DMS79 treated with DMSO at 0.1 percent for 48 hours (cell line): ENCODE results near the gene UMOD.

Experiments
- DNase-seq: peaks from one replicate; lab custom pipeline; 2025; lab: John Stamatoyannopoulos, UW

UMOD gene

DNA sequence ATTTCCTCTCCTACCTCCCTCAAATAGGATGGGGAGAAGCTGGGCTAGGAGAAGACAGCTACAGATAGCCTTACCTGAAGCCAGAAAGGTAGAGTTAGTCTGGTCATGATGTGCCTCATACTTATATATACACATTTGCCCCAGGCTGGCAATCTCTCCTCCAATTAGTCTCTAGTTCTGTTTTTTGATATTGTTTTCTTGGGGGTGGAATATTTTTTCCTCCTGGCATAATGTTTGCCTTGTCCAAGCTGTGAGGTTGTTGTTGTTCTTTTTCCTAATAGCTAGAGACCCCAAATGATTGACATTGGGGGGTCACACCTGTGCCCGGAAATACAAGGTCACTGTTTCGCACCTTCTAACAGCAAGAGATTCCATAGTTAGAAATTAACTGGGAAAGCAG lies at the start of gene UMOD:
Gene UMOD (minus strand): TSS at position 101 of the 400 bp plus-strand sequence. CDS start 1,978 bp downstream, outside the sequence.
- DNase-seq, result no peak

DNA sequence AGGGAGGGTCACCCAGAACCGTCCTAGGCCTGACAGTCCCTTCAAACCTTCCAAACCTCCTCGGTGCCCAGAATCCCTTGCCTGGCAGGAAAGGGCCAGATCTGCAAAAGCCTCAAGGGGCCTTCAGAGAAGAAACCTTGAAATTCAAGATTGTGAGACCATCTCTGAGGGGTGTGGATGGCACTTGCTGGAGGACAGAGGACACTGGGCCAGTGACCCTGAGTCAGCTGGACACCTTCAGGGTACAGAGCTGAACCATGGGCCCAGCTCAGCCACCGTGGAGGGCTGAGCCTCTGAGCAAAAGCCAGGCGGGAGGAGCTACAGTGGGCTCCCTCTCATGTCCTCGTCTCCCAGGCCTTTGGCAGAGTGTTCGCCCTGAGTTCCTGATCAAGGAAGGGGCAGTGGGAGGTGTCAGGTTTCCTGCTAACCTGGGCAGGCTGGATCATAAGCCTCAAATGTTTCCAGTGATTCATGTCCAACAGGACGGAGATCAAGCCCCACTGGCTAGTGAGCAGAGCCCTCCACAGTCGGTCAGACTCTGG lies 49.0 kb upstream of the UMOD start:
- DNase-seq, result no peak

DNA sequence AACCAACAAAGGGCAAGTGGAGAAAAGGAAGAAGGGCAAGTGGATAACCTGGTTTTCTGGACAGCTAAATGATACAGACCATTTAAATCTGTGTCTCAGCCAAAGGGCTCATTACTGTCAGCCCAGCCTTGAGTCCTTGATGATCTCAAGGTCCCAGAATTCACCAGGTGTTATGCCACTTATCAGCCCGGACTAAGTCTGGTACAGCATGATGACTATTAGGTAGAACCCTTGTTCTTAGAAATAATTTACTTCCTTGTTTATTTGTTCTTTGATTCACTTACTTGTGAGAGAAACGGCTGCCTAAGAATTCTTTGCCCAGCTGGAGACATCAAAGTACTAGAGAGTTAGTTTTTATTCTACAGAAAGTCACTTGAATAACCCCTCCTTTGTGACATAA lies 48.6 kb upstream of the UMOD start:
- DNase-seq, result peak; percentile 11

DNA sequence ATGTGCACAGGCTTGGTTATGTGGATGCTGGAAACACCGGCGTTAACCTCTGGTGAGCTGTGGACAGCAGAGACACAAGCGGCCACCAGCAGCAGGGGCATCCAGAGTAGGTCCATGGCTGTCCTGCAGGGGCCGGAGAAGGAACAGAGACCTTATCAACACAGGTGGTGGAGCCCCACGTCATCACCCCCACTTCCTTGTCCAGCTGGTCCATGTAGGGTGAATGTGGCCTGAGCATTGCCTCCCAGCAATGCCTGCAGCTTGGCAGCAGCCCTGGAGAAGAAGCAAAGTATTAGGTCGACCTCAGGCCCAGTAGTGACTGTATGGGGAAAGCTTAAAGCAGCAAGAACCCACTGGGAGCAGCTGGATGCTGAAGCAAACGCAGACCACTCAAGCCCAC lies 46.7 kb upstream of the UMOD start:
- no peak for DNase-seq

DNA sequence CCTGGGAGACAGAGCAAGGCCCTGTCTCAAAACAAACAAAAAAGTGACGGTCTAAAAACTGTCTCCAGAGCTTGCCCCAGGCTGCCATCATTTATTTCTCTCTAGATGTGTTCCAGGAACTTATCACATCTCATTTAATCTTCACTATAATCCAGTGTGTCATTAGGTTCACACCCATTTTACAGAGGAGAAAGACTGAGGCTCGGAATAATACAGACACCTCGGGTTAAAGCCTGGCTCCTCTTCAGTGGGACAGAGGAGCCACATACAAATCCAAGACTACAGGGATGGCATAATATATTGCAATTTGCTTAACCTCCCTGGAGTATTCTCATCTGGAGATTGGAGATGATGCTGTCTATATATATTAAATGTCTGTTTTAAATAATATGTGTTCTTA lies 46.1 kb upstream of the UMOD start:
- DNase-seq, result no peak

DNA sequence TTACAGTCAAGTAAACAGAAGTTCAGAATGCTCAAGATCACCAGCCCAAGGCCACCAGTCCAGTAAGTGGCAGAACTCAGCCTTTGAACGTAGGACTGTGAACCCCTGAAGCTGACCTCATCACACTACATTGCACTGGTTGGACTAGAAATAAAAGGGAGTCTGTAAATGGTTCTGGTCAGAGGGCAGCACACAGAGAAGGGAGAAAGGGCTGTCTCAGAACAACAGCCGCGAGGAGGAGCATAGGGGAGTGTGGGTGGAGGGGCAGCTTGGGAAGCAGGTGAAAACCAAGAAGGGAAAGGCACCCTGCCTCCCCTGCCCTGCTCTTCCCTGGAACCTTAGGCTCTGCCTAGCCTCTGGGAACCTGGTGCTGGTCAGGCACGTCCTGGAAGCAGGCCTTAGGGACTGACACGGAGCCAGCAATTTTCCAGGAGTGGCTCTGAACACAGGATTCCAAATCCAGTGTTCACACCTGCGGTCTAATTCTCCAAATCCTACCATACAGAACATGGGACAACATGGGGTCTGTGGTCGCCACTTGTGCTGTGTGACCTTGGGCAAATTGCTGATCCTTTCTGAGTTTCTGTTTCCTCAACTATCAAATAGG lies 45.1 kb upstream of the UMOD start:
- DNase-seq, result no peak

DNA sequence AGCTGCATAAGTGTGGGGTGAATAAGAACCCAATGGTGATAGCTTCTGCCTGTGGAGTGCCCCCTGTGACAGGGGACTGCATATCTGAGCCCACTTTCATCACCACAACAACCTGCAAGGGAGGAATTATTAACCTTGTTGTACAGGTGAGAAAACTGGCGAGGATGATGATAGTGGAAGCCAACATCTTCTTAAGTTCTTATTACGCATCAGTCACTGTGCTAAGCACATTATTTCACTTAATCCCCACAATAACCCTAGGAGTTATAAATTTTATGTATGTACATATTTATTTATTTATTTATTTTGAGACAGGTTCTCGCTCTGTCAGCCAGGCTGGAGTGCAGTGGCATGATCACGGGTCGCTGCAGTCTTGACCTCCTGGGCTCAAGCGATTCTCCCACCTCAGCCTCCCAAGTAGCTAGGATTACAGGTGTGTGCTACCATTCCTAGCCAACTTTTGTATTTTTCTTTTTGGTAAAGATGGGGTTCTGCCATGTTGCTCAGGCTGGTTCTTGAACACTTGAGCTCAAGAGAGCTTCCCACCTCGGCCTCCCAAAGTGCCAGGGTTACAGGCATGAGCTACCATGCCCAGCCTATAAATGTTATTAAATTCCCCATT lies 44.4 kb upstream of the UMOD start:
- DNase-seq, result no peak

DNA sequence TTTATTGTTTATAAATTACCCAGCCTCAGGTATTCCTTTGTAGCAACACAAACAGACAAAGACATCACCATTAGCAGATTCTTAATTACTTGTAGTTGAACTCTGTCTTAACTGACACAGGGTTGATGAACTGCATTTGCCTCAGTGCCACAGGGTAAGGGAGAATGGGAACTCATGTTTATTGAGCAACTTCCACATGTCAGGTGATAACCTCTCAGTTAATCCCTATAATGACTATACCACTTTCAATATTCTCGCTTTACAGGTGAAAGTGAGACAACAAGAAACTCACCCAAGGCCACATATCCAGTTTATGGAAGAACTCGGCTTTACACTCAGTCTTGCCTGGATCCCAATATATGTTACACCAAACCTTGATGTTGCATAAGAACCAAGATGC lies 43.4 kb upstream of the UMOD start:
- DNase-seq, result no peak

DNA sequence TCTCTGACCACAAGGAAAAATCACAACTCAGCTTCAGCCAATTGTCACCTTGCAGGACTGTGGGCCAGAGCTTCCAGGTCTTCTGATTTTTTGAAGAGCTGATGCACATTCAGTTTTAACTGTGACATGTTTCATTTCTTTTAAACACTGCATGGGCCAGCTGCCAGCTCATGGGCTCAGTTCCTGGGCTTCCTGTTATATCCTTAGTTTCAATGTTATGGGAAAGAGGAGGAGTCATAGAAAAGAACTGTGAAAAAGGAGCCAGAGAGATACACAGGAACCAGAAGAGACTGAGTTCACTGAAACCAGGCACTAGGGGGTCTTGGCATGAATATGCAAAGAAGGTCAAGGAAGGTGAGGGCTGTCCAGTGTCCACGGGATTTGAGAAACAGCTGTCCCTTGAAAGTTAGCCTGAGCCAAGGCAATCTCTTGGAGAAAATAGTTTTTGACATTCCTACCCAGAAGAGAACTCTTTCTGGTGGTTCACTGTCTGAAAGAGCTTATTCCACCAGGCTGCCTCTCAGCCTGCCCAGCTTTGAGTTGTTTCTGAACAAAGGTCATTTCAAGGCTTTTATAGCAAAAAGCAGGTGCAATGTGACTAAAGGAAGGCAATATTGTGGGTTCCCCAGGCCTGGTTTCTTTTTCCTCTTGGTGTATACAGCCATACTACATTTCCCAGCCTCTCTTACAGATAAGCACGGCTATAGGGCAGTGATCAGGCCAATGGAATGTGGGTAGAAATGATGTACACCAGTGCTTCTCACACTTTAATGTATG lies 41.5 kb upstream of the UMOD start:
- no peak for DNase-seq

DNA sequence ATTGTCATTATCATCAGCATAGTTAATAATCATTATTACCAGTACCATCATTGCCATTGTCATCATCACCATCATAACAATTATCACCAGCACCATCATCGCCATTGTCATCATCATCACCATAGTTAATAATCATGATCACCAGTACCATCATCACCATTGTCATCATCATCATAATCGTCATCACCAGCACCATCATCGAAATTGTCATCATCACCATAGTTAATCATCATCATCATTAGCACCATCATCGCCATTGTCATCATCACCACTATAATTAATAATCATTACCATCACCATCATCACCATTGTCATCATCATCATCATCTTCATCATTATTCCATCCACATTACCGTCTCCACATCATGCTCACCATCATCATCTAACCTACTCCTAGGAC lies 38.5 kb upstream of the UMOD start:
- no peak for DNase-seq

DNA sequence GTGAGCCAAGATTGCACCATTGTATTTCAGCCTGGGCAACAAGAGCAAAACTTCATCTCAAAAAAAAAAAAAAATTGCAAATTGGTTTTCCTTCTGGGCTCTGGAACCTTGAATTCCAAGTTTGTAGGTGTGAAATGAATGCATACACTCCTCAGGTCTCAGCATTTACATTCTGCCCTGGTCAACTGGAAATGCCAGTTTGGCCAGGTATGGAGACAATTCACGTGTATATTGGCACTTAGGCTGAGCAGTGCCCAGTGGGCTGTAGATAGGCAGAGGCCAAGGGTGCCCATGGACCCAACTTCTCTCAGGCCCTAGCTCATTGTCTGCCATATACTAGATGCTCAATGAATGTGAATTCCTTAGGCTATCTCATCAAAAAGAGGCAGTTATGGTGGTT lies 36.3 kb upstream of the UMOD start:
- no peak for DNase-seq

DNA sequence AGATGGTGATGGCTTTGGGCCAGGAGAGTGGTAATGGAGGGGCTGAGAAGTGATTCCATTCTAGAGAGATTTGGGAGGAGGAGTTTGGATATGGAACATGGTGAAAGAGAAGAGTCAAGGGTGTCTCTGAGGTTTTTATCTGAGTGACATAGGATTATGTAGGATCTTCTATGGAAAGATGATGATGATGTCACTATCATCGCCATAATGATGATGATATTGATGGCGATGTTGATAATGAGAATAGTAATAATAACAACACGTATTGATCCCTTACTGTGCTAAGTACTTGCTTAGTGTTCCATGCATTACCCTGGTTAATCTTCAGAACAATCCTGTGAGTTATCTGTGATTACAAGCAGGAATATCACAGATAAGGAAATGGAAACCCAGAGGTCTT lies 35.5 kb upstream of the UMOD start:
- no peak for DNase-seq

DNA sequence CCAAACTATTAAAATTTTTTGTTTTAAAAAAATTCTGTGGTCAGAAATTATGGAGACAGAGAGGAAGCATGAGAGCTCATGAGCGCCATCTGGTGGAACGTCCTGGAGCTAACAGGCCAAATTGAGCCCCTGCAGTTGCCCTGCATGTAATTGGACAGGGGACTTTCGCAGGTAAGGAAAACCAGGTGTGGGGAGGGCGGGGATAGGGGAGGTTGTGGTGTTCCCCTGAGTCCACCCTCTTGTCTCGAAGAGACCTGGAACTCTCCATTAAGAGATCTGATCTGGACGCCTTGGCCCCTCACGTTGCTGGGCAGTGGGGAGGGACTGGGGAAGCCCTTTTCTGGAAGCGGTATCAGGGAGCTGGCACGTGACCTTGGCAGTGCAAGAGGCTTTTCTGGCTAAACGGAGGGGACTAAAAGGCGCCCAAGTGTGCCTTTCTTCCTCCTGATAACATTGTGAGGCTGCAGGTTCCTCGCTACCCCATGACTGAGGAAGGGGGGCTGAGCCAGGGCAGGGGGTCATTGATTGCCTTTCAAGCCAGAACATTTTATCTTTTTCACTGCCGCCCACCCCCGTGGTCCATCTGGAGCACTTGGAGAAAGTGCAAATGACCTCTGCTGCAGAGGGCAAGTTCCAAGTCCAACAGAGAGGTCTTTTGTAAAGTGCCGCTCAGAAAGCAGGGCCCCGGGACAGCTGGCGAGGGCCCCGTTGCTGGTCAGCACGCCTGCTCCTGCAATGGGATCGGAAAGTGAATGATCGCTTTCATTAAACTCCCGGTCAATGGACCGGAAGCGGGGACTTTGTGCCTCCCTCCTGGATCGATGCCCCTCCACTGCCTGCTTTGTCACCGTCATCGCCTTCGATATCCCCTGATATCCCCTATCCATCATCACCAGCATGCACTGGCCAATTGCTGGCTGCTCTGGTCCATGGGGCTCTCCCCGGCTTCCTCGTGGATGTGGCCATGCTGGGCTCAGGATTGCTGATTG lies 33.6 kb upstream of the UMOD start:
- peak; percentile 4 for DNase-seq

DNA sequence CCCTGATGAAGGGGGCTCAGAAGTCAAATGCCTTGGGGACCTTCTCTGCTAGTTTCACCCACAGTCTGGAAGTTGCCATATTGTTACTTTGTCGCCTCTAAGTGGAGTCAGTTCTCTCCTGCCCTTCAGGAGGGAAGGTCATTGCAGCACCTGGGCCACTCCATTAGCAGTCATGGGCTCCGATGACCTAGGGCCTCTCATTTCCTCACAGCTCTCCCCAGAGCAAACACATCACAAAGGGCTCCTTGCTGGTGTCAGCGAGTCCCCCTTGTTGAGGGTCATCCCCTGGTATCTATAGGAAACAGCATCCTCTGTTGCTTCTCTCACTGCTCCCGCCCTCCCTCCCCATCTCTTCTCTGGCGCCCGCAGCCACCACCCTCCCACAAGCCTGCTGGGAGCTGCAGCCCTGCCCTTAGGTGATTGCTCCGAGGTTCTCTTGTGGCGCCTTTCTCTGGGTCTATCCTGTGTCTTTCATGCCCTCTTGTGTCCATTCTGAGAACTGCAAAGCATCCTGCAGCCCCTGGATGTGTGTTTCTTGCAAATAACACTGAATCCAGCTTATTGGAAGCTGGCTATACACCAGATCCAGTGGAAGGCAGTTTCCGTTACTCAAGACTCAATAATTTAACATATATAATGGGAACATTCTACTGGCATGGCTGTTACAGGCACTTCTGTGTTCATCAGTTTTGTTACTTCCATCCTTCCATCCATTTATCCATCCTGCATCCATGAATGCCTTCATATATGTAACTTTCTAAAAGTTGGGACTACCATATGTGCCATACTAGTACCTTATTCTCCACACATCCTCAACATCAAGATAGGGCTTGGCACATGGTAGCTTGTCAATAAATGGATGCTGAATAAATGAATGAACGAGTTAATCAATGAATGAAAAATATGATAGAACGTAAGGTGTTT lies 30.9 kb upstream of the UMOD start:
- peak; percentile 69 for DNase-seq

DNA sequence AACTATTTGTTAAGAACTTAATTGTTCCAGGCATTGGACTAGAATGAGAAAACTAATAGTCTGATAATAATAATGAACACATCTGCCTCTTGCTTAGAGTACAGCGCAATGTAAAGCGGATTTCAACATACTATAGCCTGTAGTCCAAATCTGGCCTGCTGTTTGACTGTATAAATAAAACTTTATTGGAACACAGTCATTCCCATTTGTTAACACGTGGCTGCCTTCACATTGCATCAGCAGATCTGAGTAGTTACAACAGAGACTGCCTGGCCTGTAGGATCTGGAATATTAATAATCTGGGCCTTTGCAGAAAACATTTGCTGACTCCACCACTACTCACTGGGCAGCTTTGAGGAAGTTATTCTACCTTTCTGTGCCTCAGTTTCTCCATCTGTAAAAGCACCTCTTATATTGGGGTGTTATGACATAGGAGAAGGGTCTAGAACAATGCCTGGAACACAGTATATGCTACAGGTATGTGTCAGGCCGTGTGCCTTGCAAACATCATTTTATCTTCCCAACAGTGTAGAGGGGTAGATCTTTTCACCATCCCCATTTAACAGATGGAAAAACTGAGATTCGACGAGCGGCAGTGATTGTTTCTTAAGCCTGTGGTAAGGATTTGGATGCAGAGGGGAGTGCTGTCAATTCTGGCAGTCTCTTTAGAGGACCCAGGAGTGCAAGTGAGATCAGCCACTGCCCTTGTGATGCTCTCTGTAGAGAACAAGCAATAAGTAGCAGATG lies 29.9 kb upstream of the UMOD start:
- DNase-seq, result no peak

DNA sequence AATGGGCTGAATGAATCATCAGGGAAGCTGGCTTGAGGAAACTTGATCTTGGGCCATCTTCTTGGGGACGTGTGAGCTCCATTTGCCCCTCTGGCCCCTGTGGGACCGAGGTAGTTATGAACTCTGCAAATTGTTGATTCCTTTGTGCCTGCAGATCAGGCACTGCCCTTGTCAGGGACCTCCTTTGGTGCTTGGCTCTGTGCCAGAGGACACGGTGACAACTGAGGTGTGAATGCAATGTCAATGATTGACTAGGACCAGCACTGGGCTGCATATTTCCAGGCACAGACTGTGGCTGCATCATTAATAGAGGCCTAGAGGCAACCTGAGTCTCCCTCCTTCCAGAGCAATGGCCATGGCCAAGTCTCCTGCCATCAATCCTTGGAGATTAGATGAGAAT lies 28.3 kb upstream of the UMOD start:
- no peak for DNase-seq

DNA sequence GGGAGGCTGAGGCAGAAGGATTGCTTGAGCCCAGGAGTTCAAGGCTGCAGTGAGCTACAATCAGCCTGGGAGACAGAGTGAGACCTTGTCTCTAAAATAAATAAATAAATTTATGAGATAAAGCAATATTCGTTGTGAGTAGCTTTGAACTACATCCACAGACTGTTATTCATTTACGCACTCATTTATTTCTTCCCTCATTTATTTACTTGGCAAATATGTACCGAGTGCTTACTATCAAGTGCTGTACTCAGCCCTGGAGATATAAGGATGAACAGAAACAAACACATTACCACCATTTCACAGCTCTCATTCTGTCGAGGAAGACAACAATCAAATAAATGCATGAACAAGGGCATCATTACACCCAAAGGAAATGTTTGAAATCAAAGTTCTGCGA lies 24.7 kb upstream of the UMOD start:
- DNase-seq, result no peak

DNA sequence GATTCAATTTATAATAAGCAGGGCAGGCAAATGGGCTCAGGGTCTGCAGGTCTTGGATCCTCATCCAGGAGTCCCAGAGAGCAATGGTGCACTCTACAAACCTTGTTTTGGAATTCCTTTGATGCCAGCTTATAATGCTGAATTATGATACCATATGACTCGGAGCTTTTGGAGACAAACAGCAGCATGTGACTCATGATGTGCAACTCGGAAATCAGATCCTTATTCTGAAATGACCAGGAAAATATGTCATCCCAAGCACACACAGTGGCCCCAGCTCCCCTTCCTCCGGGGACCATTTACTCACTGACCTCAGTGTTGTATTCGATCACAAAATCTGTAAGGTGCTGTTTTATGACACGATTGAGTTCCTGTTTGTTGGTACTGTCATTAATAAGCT lies 20.2 kb upstream of the UMOD start:
- DNase-seq, result no peak

DNA sequence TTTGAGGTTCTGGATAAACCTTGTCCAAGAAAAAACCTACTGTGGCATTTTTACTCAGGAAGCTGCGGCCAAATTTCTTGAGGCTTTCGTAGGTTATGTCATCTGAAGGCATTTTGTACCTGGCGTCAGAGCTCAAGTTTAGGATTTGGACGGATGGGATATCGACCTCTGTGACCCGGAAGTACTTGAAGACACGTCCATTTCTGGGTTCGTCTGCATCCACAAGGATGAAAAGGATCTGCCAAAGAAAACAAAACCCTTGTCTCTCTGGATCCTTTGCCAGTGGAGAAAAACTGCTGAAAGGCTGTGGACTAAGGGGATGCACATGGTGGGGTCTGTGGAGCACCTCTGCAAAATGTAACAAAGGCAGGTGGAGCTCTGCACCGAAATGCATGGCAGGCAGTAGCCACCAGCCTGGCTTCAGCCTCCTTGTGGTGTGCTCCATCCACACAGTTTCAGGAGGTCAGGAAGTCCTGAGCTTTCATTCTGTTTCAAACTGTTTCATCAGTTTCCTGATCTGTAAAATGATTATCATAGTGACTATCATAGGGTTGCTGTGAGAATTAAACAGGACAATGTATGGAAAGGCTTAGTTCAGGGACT lies 17.0 kb upstream of the UMOD start:
- no peak for DNase-seq

DNA sequence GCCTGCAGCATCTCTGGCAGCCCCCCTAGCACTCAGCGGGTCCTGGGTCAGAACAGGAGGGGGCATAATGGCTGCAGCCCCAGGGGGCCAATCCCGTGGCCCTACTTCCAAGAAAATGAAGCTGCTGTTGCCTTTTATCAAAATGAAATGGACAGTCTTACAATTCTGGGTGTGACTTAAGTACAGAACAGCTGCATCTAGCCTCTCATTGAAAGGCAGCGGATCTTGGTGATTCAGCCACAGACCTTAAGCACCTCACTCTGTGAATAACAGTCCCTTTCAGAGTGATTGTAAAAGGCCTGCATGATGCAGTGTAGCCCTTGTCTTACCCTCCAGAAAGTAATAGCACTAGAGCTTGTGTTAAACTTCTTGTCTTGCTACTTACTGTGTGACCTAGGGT lies 11.5 kb upstream of the UMOD start:
- no peak for DNase-seq
